HG02623 (cell line): Measurements from ENCODE around the gene CDHR2.
"Not testable (repeated sequence)": the region's sequence is repeated elsewhere in the genome, so short reads cannot be mapped to it uniquely, and the experiment has no call there.

Experiments used
- ATAC-seq: cut with Tn5 transposase; IDR thresholded peaks from one replicate; pipeline ENCODE4 v1.9.1; 2021; ENCODE audit warnings: moderate library complexity; ENCODE audit not compliant: unreplicated experiment

The CDHR2 gene

DNA sequence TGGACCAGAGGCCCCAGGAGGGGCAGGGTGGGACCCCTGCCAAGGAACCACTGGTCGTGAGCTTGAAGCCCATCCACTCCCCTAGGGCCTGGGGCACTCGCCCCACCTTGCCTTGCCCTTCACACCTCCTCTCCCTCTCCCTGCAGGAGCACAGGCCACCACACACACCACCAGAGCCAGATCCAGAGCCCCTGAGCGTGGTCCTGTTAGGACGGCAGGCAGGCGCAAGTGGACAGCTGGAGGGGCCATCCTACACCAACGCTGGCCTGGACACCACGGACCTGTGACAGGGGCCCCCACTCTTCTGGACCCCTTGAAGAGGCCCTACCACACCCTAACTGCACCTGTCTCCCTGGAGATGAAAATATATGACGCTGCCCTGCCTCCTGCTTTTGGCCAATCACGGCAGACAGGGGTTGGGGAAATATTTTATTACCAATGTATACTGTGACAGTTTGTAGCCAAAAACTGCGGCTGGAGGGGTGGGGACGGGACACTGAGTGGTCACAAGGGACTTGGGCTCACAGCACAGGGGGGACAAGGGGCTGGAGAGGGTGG lies 46.3 kb downstream of the CDHR2 start:
- ATAC-seq: no peak

DNA sequence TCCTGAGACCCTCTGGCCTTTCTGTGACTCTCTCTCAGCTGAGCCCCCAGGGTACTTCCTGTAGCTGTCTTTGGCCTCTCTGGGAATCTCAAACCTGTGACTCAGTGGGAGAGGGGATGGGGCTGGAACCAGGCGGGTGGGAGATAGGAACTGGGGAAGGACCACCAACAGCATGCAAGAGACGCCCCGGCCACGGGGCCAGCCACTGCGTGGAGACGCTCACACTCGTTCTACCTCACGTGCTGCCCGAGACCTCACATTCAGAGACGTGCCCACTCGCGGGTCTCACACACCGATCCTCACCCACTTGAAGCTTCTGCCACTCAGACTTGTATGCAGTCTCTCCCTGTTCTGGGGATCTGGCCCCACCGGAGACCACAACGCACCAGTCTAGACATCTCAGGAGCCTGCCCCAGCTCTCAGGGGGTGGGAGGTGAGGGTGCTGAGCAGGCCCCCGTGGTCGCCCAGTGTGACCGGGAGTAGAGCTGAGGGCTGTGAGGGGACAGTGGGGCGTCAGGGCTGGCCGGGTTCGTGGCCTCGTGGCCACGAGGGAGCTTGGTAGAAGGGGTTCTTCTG lies 47.0 kb downstream of the CDHR2 start:
- no peak for ATAC-seq

DNA sequence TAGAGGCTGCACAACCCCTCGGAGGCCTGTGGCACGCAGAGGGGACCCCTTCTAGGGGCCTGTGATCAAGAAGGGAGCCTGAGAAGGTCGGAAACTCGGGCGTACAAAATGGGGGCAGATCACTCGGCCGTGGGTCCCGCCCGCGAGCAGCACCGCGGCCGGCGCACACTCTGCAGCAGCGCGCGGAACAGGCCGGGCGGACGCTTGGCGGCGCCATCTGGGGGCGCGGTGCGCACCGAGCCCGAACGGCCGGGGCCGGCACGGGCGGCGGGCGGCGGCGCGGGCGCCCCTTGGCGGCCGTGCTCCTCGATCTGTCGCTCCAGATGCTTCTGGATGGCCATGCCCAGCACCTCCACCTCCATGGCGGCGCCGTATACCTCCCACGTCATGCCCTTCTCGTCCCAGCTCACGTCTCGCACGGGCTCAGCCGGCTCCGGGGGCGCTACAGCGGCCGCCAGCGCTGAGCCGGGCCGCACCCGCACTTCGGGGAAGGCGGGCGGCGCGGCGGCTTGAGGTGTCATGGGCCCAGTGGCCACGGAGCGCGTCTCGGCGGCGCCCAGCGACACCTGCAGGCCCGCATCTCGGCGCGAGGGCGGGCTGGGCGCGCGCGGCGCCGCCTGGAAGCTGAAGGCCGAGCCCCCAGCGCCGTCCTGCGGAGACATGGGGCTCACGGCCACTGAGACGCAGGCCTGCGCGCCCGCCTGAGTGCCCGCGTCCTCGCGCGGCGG lies 47.7 kb downstream of the CDHR2 start:
- ATAC-seq: no peak

DNA sequence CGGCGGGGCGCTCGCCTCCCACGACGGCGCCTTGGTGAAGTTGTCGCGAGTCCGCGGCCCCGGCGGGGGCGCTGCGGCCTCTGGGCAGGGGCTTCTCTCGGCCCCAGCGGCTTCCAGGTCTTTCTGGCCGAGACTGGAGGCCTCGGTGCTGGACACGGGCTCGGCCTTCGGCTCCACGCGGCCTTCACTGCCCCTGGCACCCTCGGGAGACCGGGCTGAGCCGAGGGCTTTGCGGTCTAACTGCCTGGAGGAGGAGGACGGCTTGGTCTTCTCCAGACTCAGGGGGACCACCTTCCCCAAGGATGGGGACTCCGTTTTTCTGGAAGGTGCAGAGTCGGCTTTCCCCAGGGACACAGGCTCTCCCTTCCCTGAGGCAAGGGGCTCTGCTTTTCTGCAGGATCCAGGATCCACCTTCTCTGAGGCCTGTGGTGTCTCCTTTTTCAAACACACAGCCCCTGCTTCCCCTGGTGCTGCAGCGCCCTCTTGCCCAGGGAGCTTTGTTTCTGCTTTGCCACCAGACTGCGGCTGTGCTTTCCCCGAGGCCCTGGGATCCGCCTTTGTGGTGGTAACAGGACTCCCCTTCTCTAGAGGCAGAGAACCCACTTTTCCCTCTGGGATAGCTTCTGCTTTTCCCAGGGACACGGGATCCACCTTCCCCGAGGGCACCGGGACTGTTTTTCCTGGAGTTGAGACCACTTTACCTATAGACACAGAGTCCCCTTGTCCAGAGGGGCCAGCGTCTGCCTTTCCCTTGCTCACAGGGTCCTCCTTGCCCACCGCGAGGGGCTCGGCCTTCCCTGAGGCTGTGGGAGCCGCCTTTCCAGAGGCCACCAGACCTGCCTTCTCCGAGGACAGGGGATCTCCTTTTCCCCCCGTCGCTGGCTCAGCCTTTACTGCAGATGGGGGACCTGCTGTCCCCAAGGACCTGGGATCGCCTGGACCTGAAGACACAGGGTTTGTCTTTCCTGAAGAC lies 48.6 kb downstream of the CDHR2 start:
- no peak for ATAC-seq

DNA sequence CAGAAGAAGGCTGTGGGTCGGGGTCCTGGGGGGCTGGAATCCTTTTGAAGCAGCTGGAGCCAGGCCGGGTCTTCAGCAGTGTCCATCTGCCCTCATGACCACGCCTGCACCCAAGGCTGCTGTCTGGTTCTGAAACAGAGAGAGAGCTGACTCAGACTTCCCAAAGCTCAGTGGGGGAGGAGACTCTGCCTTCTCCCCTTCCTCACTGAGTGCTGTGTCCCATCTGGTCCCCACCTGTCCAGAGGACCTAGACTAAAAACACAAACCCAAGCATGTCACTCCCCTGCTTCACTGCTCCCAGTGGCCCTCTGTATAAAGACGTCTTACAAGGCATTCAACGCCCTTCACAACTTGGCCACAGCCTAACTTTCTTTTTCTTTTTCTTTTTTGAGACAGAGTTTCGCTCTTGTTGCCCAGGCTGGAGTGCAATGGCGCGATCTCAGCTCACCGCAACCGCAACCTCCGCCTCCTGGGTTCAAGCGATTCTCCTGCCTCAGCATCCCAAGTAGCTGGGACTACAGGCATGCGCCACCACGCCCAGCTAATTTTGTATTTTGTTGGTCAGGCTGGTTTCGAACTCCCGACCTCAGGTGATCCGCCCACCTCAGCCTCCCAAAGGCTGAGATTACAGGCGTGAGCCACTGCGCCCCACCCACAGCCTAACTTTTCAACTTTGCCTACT lies 50.7 kb downstream of the CDHR2 start:
- ATAC-seq: not testable (repeated sequence)

DNA sequence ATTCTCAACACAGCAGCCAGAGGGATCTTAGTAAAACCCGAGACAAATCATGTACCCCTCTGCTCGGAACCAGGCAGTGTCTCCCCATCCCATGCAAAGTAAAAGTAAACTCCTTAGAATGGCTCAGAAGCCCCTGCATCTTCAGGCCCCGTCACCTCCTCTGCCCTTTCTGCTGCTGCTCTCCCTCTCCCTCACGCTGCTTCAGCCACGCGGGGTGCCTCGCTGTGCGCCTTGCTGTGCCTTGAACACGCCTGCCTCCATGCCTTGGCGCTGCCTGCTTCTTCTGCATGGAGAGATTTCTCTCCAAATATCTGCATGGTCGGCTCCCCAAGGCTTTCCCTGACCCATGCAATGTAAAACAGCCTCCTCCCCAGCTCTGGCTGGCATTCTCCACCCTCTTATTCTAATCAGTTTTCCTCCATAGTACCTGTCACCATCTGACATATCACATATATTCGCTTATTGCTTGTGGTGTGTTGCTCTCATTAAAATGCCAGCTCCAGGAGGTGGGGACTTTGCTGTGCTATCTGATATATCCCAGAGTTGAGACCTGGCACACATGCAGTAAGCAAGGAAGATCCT lies 52.9 kb downstream of the CDHR2 start:
- ATAC-seq: no peak

DNA sequence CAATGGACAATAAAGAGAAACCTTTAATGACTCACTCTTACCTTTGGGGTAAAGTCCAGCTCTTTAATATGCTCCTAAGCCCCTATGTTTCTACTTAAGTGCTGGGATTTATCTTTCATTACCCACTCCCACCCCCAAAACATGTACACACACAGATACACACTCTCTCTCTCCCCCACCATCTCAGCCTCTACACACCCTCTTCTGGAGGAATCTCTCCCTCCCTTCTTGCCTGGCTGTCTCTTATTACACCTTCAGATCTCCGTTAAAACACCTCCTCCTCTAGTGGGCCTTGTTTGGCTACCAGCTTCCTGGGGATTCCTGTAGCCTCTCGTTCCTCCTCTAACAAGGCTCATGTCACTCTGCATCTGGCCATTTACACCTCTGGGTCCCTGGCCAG lies 53.9 kb downstream of the CDHR2 start:
- no peak for ATAC-seq

DNA sequence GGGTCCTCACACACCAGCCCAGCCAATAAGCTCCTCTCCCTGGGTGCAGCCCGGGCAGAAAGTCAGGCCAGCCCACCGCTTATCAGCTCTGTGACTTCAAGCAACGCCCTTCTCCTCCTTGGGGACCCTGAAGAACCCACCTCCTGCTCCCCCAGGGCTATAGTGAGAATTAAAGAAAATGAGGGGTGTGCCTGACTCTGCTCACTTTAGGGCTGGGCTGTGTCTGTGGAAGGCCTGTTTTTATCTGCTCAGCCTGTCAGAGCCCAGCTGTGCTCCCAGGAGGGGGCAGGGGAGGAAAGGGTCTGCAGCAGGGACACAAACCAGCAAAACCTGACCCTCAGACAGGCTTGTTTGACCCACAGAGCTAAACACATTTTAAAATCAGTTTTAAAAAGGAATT lies 56.9 kb downstream of the CDHR2 start:
- ATAC-seq: no peak

DNA sequence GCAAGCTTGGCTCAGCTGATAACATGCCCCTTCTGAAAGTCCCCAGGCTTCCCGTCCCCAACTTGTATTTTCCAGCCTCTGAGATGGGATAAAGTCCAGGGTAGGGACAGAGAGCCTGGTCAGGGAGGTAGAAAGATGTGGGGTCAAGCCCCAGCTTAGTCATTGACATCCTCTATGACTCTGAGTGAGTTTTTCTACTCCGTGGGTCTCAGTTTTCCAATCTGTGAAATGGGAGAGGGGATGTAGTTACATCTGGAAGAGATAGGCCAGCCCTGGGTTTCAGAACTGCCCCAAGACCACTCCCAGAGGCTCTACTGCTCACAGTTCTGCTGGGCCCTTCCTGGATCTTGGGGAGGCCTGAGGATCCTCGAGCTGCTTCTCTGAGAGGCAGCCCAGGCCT lies 57.7 kb downstream of the CDHR2 start:
- ATAC-seq: no peak

DNA sequence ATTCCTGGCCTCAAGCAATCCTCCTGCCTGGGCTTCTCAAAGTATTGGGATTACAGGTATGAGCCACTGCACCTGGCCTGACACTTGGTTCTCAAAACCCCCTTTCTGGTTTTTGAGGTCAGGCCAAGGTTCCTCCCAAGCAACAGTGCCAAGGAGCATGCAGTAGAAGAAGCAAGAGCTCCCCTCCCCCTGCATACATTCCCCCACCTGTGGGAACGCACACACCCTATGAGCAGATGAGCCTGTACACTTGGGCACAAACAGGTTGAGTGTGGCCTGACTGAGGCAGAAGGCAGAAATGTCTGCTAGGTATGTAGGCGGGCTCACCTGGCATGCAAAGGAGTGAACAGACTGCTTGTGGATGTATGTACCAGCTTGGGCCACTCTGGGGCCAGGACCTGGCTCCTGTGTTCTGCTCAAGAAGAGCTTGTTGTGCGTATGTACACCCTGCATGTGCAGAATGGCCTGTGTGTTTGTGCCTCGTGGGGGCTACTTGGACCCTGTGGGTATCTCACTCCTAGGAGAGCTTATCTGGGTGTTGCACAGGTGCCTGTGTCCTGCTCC lies 59.1 kb downstream of the CDHR2 start:
- ATAC-seq: no peak

DNA sequence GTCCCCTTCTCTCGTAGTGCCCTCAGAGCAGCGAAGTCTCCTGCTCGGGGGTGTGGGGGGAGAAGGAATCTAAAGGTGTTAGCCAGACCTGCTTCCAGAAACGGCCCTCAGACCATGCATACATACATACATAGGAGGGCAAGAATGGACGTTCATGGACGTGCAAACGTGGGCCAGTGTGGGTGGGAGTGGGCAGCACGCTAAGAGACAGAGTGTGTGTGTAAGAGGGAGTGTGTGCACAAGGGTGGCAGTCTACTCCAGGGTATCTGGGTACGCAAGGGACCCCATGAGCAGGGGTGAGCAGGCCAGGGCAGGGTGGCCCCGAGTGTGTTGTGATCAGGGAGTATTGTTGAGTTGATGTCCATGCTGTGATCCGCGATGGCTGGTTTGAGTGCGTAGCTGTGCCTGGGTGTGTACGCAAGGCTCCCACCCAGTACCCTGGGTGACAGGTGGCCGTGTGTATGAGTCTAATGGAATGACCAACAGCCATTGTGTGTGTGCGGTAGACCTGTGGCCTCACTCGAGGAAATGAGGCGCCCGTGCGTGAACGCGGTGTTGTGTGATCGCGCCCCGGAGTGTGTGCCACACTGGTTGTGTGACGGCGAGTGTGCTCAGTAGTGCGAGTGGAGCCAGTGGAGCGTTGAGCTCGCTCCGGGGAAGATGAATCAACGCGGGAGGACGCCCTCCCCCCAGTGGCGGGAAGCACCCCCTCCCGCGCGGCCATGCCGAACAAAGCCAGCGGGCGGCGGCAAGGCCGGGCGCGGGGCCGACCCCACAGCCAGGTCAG lies 60.0 kb downstream of the CDHR2 start:
- peak; percentile 9 for ATAC-seq

DNA sequence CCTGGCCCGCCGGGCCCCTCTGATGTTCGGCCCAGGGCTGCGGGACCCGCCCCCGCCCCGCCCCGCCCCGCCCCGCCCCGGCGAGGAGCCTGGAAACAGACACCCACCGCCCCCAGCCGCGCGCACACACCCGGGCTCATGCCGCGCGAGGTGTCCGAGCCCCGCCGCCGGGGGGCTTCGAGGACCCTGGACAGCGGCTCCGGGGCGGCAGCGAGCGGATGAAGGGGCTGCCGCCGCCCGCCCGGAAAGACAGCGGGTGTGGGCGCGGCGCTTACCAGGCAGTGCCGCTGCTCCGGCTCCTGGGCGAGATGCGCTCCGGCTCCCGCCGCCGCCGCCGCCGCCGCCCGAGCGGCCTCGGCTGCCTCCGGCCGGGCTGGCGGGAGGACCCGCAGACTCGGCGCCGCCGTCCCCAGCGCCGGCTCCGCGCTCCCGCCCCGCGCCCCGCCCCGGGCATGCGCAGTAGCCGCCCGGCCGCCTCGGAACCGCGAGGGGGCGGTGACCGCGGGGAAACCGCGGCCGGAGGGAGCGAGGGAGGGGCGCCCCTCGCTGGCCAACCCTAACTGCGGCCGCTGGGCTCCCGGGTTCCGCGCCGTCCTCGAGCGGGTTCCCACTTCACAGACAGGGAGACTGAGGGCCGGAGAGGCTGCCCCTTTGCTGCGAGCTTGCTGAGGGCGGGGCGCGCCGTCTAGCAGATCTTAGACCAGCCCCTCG lies 60.7 kb downstream of the CDHR2 start, which contains the start of gene GPRIN1:
TSS of gene GPRIN1 (minus strand) at position 433 of the 711 bp plus-strand sequence. CDS start 10,322 bp downstream, outside the sequence.
- peak; percentile 75 for ATAC-seq

DNA sequence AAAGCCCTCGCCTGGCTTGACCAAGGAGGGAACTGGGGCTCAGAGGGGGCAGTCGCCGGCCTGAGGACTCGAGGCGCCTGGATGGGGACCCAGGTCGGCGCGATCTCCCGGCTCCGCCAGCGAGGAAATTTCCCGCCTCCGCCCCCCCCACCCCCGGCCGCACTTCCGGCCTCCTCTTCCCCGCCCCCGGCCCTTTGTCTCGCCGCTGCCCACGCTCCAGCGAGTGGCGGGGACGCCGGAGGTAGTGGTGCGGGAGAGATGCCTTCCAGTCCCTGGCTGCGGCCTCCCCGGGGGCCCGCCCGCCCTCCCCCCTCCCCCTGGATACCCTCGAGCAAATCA lies 61.3 kb downstream of the CDHR2 start:
- ATAC-seq: peak; percentile 13

DNA sequence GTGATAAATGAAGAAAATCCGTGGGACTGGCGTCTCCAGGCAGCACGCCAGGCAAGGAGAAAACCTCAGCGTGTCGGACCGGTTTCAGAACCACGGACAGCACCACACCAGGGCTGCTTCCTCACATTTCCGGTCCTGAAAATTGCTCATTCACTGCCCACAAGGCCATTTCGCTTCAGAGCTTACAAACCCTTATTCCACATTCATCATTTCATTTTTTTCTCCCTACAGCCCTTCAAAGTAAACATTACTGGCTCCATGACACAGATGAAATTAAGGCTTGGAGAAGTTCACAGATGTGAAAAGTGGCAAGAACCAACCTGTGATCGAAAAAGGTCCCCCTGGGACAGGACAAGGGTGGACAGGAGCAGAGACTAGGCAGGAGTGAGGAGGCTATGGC lies 62.3 kb downstream of the CDHR2 start:
- ATAC-seq: no peak

DNA sequence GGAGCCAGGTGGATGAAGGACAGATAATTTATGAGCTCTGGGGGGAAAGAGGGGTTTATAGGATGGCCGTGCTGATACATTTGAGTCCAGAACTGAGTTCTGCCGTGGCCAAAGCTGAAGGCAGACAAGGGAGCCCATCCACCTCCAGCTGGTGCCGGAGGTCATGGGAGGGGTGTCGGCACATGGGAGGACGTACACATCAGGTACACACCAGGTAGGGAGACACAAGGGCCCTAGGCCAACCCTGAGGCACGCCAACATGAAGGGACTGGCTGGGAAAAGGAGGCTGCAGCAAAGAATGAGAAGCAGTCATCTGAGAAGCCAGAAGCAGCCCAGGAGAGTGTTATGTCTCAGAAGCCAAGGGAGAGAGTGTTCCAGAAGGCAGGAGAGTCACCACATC lies 62.9 kb downstream of the CDHR2 start:
- no peak for ATAC-seq

DNA sequence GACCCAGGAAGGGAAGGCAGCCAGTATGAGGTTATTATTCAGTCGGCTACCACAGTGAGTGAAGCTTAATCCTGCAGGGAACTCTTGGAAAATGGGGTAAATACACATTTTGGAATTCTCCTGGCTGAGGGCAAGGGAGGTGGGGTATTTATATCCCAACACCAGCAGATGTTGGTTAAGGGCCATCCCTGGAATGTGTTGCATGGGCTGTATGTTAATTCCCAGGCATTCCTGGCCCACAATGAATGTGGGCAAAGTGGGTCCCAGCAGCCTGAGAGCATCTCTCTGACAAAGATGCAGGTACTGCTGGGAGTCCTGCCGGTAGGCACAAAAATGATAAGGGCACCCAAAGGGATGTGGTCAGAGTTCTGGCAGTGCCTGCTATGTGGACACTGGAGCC lies 63.7 kb downstream of the CDHR2 start:
- no peak for ATAC-seq

DNA sequence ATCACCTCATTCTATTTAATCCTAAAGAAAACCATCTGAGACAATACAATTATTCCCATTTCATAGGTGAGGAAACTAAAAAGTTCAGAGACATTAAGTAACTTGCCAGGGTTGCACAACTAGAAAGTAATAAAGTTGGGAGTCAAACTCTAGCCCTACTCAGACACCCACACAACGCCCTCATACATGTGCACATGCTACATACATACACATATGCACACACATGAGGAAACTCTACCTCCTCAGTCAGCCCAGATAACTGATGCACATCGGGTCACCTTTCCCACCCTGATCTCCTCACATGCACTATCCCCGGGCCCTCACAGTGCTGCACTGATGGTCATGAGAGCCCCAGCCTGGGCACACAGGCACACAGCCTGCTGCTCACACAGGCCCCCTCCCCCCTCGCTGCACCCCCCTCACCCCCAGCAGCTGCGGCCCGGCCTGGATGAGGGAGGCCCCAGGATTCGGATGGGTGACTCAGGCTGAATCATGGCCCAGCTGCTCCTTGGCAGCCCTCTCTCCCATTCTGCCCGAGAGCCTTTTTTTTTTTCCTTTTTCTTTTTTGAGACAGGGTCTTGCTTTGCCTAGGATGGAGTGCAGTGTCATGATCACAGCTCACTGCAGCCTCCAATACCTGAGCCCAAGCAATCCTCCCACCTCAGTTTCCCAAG lies 65.8 kb downstream of the CDHR2 start:
- ATAC-seq: no peak

DNA sequence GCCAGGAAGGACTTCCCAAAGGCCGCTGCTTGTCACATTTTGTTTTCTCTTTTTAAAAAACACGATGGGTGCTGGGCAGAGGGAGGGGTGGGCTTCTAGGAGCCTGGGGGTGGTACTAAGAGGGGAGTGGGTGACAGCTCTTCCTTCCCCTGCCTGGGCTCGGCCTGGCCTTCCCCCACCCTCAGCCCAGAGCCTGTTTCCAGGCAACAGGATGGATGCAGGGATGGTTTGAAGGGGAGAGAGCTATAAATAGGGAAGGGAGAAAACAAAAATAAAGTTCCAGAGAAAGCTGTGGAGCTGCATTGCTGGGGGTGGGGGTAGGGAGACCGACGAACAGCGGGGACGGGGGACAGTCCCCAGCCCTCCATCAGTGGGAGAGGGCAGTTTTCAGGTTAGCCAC lies 67.4 kb downstream of the CDHR2 start:
- no peak for ATAC-seq
